ENCODE measurements around the gene CHN1.

The CHN1 gene

GRCh38 chr2:175010848-175011254 is 5.7 kb upstream of the CHN1 start:
- no peak for DNase-seq (ENCODE audit: low read depth in 2 of 2, low spot score in 1 of 2)

DNA sequence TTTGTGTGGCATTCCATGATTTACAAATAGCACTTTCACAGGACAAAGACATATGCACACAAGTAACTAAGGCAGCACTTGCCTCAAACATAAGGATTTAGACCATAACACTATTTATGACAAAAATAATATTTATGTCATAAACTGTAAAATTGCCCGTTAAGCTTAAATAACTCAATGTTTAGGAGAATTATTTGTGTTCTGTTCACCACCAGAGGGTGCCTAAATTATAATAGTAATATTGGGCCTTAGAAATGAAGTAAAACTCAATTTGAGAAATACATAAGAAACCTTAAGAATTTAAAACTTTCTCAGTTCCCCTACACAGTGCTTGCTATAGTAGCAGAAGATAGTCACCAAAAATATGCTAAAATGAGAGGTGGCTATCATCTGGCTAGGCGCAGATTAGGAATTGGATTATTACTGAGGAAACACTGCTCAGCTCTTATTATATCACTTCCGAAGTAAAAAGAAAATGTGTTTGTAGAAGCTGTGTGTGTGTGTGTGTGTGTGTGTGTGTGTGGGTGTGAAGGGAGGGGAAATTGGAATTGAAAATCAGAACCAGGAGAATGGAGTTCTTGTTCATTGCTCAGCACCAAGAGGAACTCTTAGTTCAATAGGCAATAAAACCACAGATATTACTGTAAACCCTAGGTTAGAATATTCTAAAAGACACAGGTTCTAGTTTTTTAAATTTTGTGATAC is 4.9 kb upstream of the CHN1 start:
- no peak for DNase-seq (ENCODE audit: low read depth in 2 of 2, low spot score in 1 of 2)

- no peak for DNase-seq (ENCODE audit: low read depth in 2 of 2, low spot score in 1 of 2)
These were observed 3.8 kb upstream of the CHN1 start for GRCh38 chr2:175008801-175009495.

GRCh38 chr2:175008009-175008408 is 2.8 kb upstream of the CHN1 start:
- DNase-seq (ENCODE audit: low read depth in 2 of 2, low spot score in 1 of 2), result no peak

DNA sequence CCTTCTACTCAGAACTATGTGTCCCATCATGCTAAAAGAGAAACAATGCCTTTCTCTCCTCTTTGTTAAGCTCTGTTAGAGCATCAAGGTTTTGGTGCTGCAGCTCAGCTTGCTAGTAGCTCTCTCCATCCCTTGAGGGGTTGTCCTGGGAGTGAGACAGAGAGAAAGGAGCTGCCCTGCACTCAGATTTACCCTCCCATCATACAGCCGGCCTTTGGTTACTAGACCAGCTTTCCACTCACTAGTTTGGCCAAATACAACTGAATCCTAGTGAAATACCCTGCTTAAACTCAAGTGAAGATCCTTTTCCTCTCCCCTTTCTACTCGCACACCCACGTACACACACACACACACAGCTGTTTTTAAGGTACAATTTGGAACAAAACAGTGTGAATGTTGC is 2.3 kb upstream of the CHN1 start:
- no peak for DNase-seq (ENCODE audit: low read depth in 2 of 2, low spot score in 1 of 2)

- DNase-seq (ENCODE audit: low read depth in 2 of 2, low spot score in 1 of 2), result no peak
These were observed 1.1 kb upstream of the CHN1 start for GRCh38 chr2:175006281-175006680.

- DNase-seq (ENCODE audit: low read depth in 2 of 2, low spot score in 1 of 2), result no peak
These were observed 618 bp upstream of the CHN1 start for GRCh38 chr2:175005733-175006264.

GRCh38 chr2:175004730-175004979 is 526 bp downstream of the CHN1 start:
- DNase-seq (ENCODE audit: low read depth in 2 of 2, low spot score in 1 of 2), result no peak

GRCh38 chr2:175003875-175004729 is 1.1 kb downstream of the CHN1 start:
- DNase-seq (ENCODE audit: low read depth in 2 of 2, low spot score in 1 of 2), result no peak

DNA sequence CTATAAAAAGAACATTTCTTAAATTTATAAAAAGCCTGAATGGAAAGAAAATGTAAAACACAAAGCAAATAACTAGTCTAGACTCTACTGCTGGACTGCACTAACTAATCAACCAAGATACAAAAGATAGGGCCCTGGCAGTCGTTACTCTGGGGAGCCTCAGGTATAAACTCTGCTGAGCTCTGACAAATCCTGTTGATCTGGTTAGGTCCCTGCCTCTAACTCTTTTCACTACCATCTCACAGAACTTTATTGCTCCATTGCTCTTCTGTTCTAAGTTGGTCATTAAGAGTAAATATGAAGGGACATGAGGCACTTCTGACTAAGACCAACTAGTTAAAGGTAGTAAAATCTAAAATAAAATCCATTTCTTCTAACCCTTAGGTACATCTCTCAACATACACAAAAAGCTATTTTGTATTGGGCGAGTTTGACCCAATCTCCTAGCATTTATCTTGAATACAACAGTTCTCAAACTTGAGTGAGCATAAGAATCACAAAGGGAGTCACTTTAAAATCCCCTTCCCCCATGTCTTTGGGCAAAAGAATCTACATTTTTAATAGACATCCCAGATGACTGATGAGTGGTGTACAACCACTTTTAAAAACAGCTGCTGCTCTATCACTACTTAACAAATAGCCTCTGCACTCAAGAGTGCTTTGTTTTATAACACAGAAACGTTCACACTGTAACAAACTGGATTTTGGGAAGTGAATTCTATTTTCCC is 2.5 kb downstream of the CHN1 start:
- DNase-seq (ENCODE audit: low read depth in 2 of 2, low spot score in 1 of 2), result no peak

DNA sequence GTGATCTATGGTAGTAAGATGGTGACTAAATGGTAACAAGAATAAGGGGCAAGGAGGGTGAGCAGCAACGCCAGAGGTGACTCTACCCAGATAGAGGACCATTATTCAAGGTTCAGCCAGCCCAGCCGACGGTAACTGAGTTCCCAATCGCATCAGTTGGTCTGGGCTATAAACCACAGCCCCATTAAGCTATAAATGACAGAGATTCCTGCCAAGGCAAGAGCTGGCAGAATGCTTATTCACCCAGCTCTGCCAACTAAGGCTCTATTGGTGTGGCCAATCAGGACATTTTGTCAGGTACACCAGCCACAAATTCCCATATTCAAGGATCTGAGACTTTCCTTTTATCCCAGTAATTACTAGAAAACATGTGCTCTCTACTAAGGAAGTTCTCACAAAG is 3.6 kb downstream of the CHN1 start:
- DNase-seq (ENCODE audit: low read depth in 2 of 2, low spot score in 1 of 2), result no peak

DNA sequence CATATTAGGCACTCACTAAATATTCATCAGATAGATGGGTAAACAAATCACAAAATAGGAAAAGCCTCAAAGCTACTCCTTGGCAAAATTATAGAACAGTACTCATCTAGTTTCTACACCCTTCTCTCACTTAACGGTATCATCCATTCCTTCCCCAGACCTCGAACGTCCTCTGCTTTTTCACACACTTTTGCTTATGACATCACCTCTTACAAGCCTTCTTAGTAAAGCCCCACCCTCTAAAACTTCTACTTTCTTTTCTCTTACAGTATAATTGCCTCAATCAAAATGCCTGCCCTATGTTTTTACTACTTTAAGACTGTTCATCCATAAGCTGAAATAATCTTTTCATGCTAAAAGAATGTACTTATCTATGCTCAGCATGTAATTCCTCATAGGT is 8.1 kb downstream of the CHN1 start:
- no peak for DNase-seq (ENCODE audit: low read depth in 2 of 2, low spot score in 1 of 2)

- DNase-seq (ENCODE audit: low read depth in 2 of 2, low spot score in 1 of 2), result no peak
These were observed 8.6 kb downstream of the CHN1 start for GRCh38 chr2:174996622-174997021.

GRCh38 chr2:174994381-174994780 is 10.8 kb downstream of the CHN1 start:
- DNase-seq (ENCODE audit: low read depth in 2 of 2, low spot score in 1 of 2), result no peak

DNA sequence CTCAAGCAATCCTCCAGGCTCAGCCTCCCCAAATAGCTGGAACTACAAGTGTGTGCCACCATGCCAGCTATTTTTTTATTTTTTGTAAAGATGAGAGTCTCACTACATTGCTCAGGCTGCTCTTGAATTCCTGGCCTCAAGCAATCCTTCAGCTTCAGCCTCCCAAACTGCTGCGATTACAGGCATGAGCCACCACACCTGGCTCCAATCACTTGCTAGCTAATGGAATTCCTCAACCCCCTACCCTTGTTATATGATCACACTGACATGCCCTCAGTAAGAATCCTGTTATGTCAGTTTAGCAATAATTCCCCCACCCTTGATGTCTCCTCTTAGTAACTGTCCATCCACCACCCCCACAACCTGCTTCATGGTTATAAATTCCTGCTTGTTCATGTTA is 12.3 kb downstream of the CHN1 start:
- DNase-seq (ENCODE audit: low read depth in 2 of 2, low spot score in 1 of 2), result no peak

- no peak for DNase-seq (ENCODE audit: low read depth in 2 of 2, low spot score in 1 of 2)
These were observed 19.6 kb downstream of the CHN1 start for GRCh38 chr2:174985614-174986013.

DNA sequence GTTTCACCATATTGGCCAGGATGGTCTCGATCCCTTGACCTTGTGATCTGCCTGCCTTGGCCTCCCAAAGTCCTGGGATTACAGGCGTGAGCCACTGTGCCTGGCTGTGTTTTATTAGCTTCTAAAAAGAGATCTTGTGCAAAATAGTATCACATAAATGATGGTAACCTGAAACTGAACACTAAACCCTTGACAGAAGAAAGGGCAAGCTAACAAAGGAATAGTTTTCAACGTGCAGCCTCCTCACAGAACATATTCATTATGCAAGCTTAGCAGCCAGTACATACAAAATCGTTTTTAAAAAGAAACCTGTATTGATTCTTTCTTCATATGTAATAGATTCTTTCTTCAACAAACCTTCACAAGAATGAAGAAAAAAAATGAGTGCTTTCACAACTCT is 20.6 kb downstream of the CHN1 start:
- DNase-seq (ENCODE audit: low read depth in 2 of 2, low spot score in 1 of 2), result no peak

DNA sequence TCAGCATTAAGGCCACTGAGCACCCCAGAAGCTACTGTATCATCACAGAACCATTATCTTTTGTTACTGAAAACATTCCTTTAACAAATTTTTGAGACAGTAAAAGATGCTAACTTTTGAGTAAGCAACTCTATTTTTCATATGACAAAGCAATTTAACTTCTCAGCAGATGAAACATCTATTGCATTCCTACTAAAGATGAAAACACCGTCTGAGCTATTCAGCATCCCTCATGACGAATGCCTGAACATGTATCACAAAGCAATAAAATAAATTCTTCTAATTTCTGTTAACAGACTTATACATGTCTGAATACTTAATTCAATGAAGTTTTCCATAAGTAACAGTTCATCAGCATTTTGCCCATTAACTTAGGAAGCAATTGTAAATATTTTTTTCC is 23.9 kb downstream of the CHN1 start:
- DNase-seq (ENCODE audit: low read depth in 2 of 2, low spot score in 1 of 2), result no peak

DNA sequence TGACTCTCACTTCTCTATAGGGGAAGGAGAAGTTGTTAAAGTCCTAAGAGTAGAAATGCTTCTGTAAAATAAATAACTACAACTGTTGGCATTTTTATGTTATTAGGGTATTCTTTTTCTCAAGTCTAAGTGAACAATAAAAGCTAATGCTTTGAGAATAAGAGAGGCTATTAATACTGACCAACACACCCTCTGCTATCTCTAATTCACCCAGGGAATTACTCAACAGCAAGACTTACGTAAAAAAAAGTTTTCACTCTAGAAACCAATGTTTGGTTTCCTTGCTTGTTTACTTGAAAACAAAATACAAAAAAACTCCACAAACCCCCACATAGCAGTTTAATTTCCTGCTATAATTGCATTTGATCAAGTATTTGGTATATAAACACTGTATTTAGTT is 25.2 kb downstream of the CHN1 start:
- DNase-seq (ENCODE audit: low read depth in 2 of 2, low spot score in 1 of 2), result no peak

- DNase-seq (ENCODE audit: low read depth in 2 of 2, low spot score in 1 of 2), result no peak
These were observed 27.8 kb downstream of the CHN1 start for GRCh38 chr2:174977364-174977763.

DNA sequence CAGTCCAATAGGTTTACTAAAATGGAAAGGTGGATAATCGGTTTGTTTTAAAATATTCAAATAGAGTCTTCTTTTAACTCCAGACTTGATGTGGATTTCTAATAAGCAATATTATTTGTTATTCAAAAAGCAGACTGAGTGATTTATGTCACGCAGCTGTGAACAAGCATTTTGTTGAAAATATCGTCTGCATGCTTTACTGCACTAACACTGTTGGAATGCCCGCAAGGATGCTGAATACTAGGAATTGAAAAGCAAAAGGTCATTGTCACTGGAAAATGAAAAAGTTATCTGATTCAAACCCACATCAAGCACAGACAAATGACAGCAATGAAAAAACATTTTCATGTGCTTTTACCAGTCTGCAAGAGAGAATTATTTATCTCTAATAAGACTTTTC is 31.1 kb downstream of the CHN1 start:
- no peak for DNase-seq (ENCODE audit: low read depth in 2 of 2, low spot score in 1 of 2)

Measured in stimulated activated CD8-positive, alpha-beta memory T cell treated with anti-CD3 and anti-CD28 coated beads, Interleukin-4, amount 100 ng/mL, for 4 hours (primary cell).